LoVo (cell line): ENCODE results near the gene MRLN.
"Not testable (repeated sequence)": the region's sequence is repeated elsewhere in the genome, so short reads cannot be mapped to it uniquely, and the experiment has no call there.

Experiments
- DNase-seq: peaks from one replicate; pipeline ENCODE4 v3.0.0-alpha.2; 2016; ENCODE audit warnings: low spot score

The MRLN gene

GRCh38 chr10:59745163-59745650 lies 8.0 kb downstream of the MRLN start:
- DNase-seq = no peak

- not testable (repeated sequence) for DNase-seq
Observed at GRCh38 chr10:59744762-59745161, 8.5 kb downstream of the MRLN start.

GRCh38 chr10:59744156-59744555 lies 9.1 kb downstream of the MRLN start:
- DNase-seq = not testable (repeated sequence)

- no peak for DNase-seq
Observed at GRCh38 chr10:59741583-59741982, 11.7 kb downstream of the MRLN start.

GRCh38 chr10:59741048-59741447 lies 12.2 kb downstream of the MRLN start:
- no peak for DNase-seq

- no peak for DNase-seq
Observed at GRCh38 chr10:59736749-59737148, 16.5 kb downstream of the MRLN start.

GRCh38 chr10:59735296-59735695 lies 18.0 kb downstream of the MRLN start:
- DNase-seq = no peak

GRCh38 chr10:59734014-59734462 lies 19.2 kb downstream of the MRLN start:
- DNase-seq = no peak

- DNase-seq = not testable (repeated sequence)
Observed at GRCh38 chr10:59733321-59734013, 19.8 kb downstream of the MRLN start.

GRCh38 chr10:59732849-59733248 lies 20.4 kb downstream of the MRLN start:
- not testable (repeated sequence) for DNase-seq

- DNase-seq = not testable (repeated sequence)
Observed at GRCh38 chr10:59729167-59729566, 24.1 kb downstream of the MRLN start.

GRCh38 chr10:59724098-59724938 lies 28.9 kb downstream of the MRLN start:
- DNase-seq = peak; percentile 22

GRCh38 chr10:59720377-59720776 lies 32.9 kb downstream of the MRLN start:
- DNase-seq = no peak

- DNase-seq = no peak
Observed at GRCh38 chr10:59719374-59719773, 33.9 kb downstream of the MRLN start.

- no peak for DNase-seq
Observed at GRCh38 chr10:59718257-59718656, 35.0 kb downstream of the MRLN start.

GRCh38 chr10:59713196-59713821 lies 39.9 kb downstream of the MRLN start:
- no peak for DNase-seq

- no peak for DNase-seq
Observed at GRCh38 chr10:59711871-59712494, 41.3 kb downstream of the MRLN start.

GRCh38 chr10:59709395-59710125 lies 43.7 kb downstream of the MRLN start, which contains the start of gene SLC16A9:
Gene SLC16A9 (minus strand): TSS chr10:59709850. CDS start chr10:59684291, 25,559 bp downstream.
- peak; percentile 63 for DNase-seq

- peak; percentile 50 for DNase-seq
Observed at GRCh38 chr10:59708816-59709394, 44.4 kb downstream of the MRLN start.

GRCh38 chr10:59706851-59707797 lies 46.1 kb downstream of the MRLN start:
- DNase-seq = no peak
